A549 (cell line): ENCODE results near the gene HPCAL1.
A peak's percentile ranks its signal among the peaks of the same experiment; 100 is the strongest.

ENCODE experiments used
- CBX8 ChIP-seq: fragments of 200-600 bp; sonication (generic); IDR thresholded peaks from 2 replicates; pipeline ENCODE4 v1.6.1; 2016
- EP300 ChIP-seq, 2 experiments: fragments of >200 bp; sonication (Bioruptor Twin); formaldehyde crosslinking; IDR thresholded peaks; 2 replicates in 1 of 2; 3 replicates in 1 of 2; pipeline ENCODE4 v1.6.1; 2016 to 2017
- JUN ChIP-seq, 2 experiments: fragments of >200 bp; sonication (Bioruptor Twin); formaldehyde crosslinking; IDR thresholded peaks; 2 replicates in 1 of 2; 3 replicates in 1 of 2; pipeline ENCODE4 v1.6.1; 2016 to 2017
- MAFK ChIP-seq: fragments of 450-650 bp; IDR thresholded peaks from 2 replicates; pipeline ENCODE4 v1.6.1; 2014; ENCODE audit not compliant: partially characterized antibody
- MYC ChIP-seq: IDR thresholded peaks from 2 replicates; pipeline ENCODE4 v1.6.1; 2012; ENCODE audit warnings: mild to moderate bottlenecking, inconsistent platforms, low read length, improper control_type of control experiment, borderline replicate concordance
- PHF8 ChIP-seq: fragments of 200-600 bp; sonication (generic); IDR thresholded peaks from 2 replicates; pipeline ENCODE4 v1.6.1; 2016; ENCODE audit warnings: low read depth, mild to moderate bottlenecking, antibody characterized with exemption, moderate library complexity, borderline replicate concordance
- POLR2A ChIP-seq: IDR thresholded peaks from 2 replicates; pipeline ENCODE4 v1.6.1; 2012; ENCODE audit warnings: mild to moderate bottlenecking, low read length
- SREBF2 ChIP-seq: fragments of 450-650 bp; IDR thresholded peaks from 2 replicates; pipeline ENCODE4 v1.6.1; 2014; ENCODE audit warnings: mild to moderate bottlenecking, moderate library complexity
- TF ChIP-seq, protein P1 (sequence below): fragments of >200 bp; sonication (Bioruptor Twin); formaldehyde crosslinking; IDR thresholded peaks from 3 replicates; pipeline ENCODE4 v1.5.1; 2016
- TF ChIP-seq, protein P2 (sequence below): fragments of 450-650 bp; IDR thresholded peaks from 2 replicates; pipeline ENCODE4 v1.6.1; 2014; ENCODE audit warnings: antibody characterized with exemption
- TF ChIP-seq, protein P3 (sequence below): fragments of >200 bp; sonication (Bioruptor Twin); formaldehyde crosslinking; IDR thresholded peaks from 3 replicates; pipeline ENCODE4 v1.6.1; 2016
- TF ChIP-seq, protein P4 (sequence below): IDR thresholded peaks from 2 replicates; pipeline ENCODE4 v1.6.1; 2012
- TF ChIP-seq, protein P5 (sequence below): fragments of 250-450 bp; sonication (Bioruptor Pico); IDR thresholded peaks from 2 replicates; pipeline ENCODE4 v1.5.0; 2021; ENCODE audit warnings: mild to moderate bottlenecking, moderate library complexity, borderline replicate concordance

DNA sequence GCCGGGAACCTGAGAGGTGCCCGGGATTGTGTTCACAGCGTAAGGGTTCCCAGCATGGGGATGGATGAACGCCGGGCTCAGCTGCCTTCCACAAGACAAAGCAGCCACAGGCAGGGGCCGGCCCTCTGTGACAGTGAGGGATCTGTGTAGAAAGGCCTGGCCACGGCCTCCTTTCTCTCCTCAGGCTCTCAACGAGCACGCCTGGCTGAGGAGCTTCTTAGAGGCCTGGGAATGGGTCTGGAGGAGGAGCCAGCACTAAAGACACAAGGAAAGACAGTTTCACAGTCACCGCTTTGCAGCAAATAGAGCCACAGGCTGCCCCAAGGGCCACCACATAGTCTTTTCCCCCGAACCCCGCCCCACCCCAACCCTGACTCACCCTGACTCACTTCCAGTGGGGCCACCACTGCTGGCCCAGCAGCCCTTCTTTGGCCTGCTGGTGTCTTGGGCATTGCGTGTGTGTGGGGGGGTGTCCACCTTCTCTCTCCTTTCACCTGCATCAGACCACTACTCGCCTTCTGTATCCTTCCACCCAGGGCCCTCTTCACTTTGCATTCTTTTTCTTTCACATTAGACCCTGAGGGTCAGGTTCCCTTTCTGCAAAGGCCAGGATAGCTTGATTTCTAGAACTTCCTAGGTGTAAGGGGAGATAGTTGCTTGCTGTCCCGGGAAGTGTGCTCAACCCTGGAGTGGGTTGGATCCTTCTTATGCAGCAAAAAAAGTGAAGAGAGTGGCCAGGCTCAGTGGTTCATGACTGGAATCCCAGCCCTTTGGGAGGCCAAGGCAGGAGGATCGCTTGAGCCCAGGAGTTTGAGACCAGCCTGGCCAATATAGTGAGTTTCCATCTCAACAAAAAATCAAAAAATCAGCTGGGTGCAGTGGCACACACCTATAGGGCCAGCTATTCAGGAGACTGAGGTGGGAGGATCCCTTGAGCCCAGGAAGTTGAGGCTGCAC lies 19.3 kb upstream of the HPCAL1 start:
- TF ChIP-seq SREBF2 (no peak), POLR2A (no peak), JUN (IDR thresholded peaks at IDR 0.05) (peak; percentile 59 to 86; a peak in 3 of 5 replicates), EP300 (IDR thresholded peaks at IDR 0.05) (peak in 1 of 2 experiments; percentile 48; a peak in 1 of 5 replicates), CBX8 (no peak), PHF8 (no peak), MAFK (no peak), MYC (no peak)
- TF ChIP-seq, protein P1, sequence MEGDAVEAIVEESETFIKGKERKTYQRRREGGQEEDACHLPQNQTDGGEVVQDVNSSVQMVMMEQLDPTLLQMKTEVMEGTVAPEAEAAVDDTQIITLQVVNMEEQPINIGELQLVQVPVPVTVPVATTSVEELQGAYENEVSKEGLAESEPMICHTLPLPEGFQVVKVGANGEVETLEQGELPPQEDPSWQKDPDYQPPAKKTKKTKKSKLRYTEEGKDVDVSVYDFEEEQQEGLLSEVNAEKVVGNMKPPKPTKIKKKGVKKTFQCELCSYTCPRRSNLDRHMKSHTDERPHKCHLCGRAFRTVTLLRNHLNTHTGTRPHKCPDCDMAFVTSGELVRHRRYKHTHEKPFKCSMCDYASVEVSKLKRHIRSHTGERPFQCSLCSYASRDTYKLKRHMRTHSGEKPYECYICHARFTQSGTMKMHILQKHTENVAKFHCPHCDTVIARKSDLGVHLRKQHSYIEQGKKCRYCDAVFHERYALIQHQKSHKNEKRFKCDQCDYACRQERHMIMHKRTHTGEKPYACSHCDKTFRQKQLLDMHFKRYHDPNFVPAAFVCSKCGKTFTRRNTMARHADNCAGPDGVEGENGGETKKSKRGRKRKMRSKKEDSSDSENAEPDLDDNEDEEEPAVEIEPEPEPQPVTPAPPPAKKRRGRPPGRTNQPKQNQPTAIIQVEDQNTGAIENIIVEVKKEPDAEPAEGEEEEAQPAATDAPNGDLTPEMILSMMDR, result no peak
- TF ChIP-seq, protein P2, sequence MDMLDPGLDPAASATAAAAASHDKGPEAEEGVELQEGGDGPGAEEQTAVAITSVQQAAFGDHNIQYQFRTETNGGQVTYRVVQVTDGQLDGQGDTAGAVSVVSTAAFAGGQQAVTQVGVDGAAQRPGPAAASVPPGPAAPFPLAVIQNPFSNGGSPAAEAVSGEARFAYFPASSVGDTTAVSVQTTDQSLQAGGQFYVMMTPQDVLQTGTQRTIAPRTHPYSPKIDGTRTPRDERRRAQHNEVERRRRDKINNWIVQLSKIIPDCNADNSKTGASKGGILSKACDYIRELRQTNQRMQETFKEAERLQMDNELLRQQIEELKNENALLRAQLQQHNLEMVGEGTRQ, result no peak
- TF ChIP-seq, protein P3, sequence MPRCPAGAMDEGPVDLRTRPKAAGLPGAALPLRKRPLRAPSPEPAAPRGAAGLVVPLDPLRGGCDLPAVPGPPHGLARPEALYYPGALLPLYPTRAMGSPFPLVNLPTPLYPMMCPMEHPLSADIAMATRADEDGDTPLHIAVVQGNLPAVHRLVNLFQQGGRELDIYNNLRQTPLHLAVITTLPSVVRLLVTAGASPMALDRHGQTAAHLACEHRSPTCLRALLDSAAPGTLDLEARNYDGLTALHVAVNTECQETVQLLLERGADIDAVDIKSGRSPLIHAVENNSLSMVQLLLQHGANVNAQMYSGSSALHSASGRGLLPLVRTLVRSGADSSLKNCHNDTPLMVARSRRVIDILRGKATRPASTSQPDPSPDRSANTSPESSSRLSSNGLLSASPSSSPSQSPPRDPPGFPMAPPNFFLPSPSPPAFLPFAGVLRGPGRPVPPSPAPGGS, result peak; percentile 46; the same call in 1 of the 3 replicates
- TF ChIP-seq, protein P4, sequence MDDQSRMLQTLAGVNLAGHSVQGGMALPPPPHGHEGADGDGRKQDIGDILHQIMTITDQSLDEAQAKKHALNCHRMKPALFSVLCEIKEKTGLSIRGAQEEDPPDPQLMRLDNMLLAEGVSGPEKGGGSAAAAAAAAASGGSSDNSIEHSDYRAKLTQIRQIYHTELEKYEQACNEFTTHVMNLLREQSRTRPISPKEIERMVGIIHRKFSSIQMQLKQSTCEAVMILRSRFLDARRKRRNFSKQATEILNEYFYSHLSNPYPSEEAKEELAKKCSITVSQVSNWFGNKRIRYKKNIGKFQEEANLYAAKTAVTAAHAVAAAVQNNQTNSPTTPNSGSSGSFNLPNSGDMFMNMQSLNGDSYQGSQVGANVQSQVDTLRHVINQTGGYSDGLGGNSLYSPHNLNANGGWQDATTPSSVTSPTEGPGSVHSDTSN, result no peak; the same call in 1 of the 2 replicates
- TF ChIP-seq, protein P5, sequence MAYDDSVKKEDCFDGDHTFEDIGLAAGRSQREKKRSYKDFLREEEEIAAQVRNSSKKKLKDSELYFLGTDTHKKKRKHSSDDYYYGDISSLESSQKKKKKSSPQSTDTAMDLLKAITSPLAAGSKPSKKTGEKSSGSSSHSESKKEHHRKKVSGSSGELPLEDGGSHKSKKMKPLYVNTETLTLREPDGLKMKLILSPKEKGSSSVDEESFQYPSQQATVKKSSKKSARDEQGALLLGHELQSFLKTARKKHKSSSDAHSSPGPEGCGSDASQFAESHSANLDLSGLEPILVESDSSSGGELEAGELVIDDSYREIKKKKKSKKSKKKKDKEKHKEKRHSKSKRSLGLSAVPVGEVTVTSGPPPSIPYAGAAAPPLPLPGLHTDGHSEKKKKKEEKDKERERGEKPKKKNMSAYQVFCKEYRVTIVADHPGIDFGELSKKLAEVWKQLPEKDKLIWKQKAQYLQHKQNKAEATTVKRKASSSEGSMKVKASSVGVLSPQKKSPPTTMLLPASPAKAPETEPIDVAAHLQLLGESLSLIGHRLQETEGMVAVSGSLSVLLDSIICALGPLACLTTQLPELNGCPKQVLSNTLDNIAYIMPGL, result no peak
